GM12878 (cell line): Measurements from ENCODE around the gene TEDC1. TPM values are rescaled to one million over a fixed set of nuclear protein-coding genes. Genes with fewer than 3 reads are reported as not detected.

Source experiments
- ATAC-seq: fragments of 200-7000 bp; cut with Tn5 transposase; 3 replicates; pipeline ENCODE4 v1.9.1; 2020; ENCODE audit warnings: mild to moderate bottlenecking, moderate library complexity
- BruUV-seq: library from RNA; stranded (reverse); fragments of 400-500 nt; replicated peaks from 2 replicates; lab custom pipeline; 2021; lab: Mats Ljungman, UMichigan
- CTCF ChIA-PET: fragments of 300-600 bp; sonication (Branson Sonifier 250); formaldehyde crosslinking; extraction: SDS; loops from one replicate; lab custom pipeline; 2021; ENCODE audit warnings: inconsistent platforms; lab: Yijun Ruan, JAX
- POLR2A ChIA-PET: fragments of 350-600 bp; formaldehyde crosslinking; extraction: SDS; loops from one replicate; lab custom pipeline; 2021; ENCODE audit warnings: inconsistent platforms; lab: Charles Lee
- RAD21 ChIA-PET: fragments of 300-600 bp; sonication (Branson Sonifier 250); formaldehyde crosslinking; loops from one replicate; lab custom pipeline; 2023; ENCODE audit warnings: antibody characterized with exemption; ENCODE audit not compliant: unreplicated experiment; lab: Charles Lee
- SMC1A ChIA-PET: fragments of 300-600 bp; sonication (Branson Sonifier 250); formaldehyde crosslinking; loops from one replicate; lab custom pipeline; 2023; ENCODE audit not compliant: unreplicated experiment, uncharacterized antibody; lab: Charles Lee
- DNase-seq: peaks from one replicate; pipeline ENCODE4 v3.0.0-alpha.2; 2011; ENCODE audit warnings: low read depth, low spot score
- FAIRE-seq: peaks from 3 replicates; lab custom pipeline; 2011; peaks lifted over from hg19 to GRCh38; lab: Jason Lieb, UNC
- H2AFZ ChIP-seq: 2 replicates; pipeline ENCODE4 v1.6.0; 2011; ENCODE audit warnings: low read depth, low read length, control low read depth; ENCODE audit not compliant: control insufficient read depth
- H3K27ac ChIP-seq: 2 replicates; pipeline ENCODE4 v1.5.1; 2011; ENCODE audit warnings: control low read depth; ENCODE audit not compliant: control insufficient read depth, insufficient read depth
- H3K27me3 ChIP-seq, 2 experiments: replicated peaks in 1 of 2; 2 replicates each; pipeline versions ENCODE4 v1.6.0 to v1.6.1; 2011; ENCODE audit warnings: low read length in 1 of 2; ENCODE audit not compliant: control insufficient read depth in 2 of 2, insufficient read depth in 2 of 2
- H3K36me3 ChIP-seq, 2 experiments: 2 replicates each; pipeline ENCODE4 v1.5.1; 2011; ENCODE audit warnings: low read length in 1 of 2; ENCODE audit not compliant: control insufficient read depth in 2 of 2, insufficient read depth in 2 of 2
- H3K4me1 ChIP-seq: 2 replicates; pipeline ENCODE4 v1.6.1; 2011; ENCODE audit warnings: mild to moderate bottlenecking, low read length, moderate library complexity, mixed read lengths; ENCODE audit not compliant: control insufficient read depth, insufficient read depth
- H3K4me2 ChIP-seq: 2 replicates; pipeline ENCODE4 v1.6.0; 2011; ENCODE audit warnings: control low read depth; ENCODE audit not compliant: control insufficient read depth, insufficient read depth
- H3K4me3 ChIP-seq: fragments of 200-600 bp; sonication (generic); 2 replicates; pipeline ENCODE4 v1.5.1; 2016
- H3K79me2 ChIP-seq: 2 replicates; pipeline ENCODE4 v1.6.0; 2011; ENCODE audit warnings: low read length; ENCODE audit not compliant: control insufficient read depth, insufficient read depth
- H3K9ac ChIP-seq: 2 replicates; pipeline ENCODE4 v1.8.0; 2011; ENCODE audit warnings: low read length, control low read depth, mixed read lengths; ENCODE audit not compliant: control insufficient read depth, insufficient read depth
- H3K9me3 ChIP-seq: replicated peaks from 3 replicates; pipeline ENCODE4 v1.5.1; 2011; ENCODE audit warnings: mild to moderate bottlenecking, low read length; ENCODE audit not compliant: control insufficient read depth, insufficient read depth
- H4K20me1 ChIP-seq: 2 replicates; pipeline ENCODE4 v1.6.0; 2011; ENCODE audit not compliant: control insufficient read depth, insufficient read depth
- BCL11A ChIP-seq: IDR thresholded peaks from 2 replicates; pipeline ENCODE4 v1.6.1; 2011; ENCODE audit warnings: low read depth, low read length
- BHLHE40 ChIP-seq, 2 experiments: fragments of 450-650 bp in 1 of 2; IDR thresholded peaks; 2 replicates each; pipeline ENCODE4 v1.6.1; 2011 to 2017; ENCODE audit warnings: low read depth in 2 of 2, borderline replicate concordance in 1 of 2, improper control_type of control experiment in 1 of 2, low read length in 1 of 2, mild to moderate bottlenecking in 1 of 2
- CREB1 ChIP-seq: IDR thresholded peaks from 2 replicates; pipeline ENCODE4 v1.6.1; 2012; ENCODE audit warnings: low read depth, mild to moderate bottlenecking, inconsistent platforms
- ESRRA ChIP-seq: IDR thresholded peaks from 2 replicates; pipeline ENCODE4 v1.6.1; 2012; ENCODE audit warnings: mild to moderate bottlenecking, low read length, improper control_type of control experiment
- IKZF1 ChIP-seq: fragments of 450-650 bp; conservative IDR thresholded peaks from 2 replicates; pipeline ENCODE4 v1.6.1; 2017; ENCODE audit warnings: antibody characterized with exemption, mild to moderate bottlenecking
- TARDBP ChIP-seq: IDR thresholded peaks from 2 replicates; pipeline ENCODE4 v1.6.1; 2016; ENCODE audit warnings: borderline replicate concordance
- ZNF274 ChIP-seq: IDR thresholded peaks from one replicate; pipeline ENCODE4 v1.8.0; 2011; ENCODE audit not compliant: insufficient read length, insufficient read depth
- WGBS: methylation state at CpG from one replicate; pipeline ENCODE4 v1.1.6; 2016; ENCODE audit warnings: low lambda C conversion rate; ENCODE audit not compliant: insufficient replicate concordance, insufficient coverage; ENCODE audit errors: missing lambda C conversion rate; 5-methylcytosine and 5-hydroxymethylcytosine counted together
- in situ Hi-C: fragments of 300-500 bp; cut with MboI; formaldehyde crosslinking; loops from 9 replicates; pipeline ENCODE4 v1.14.3; 2018; ENCODE audit warnings: mixed read lengths
- intact Hi-C: fragments of 100-400 bp; cut with micrococcal nuclease; formaldehyde crosslinking; loops from one replicate; pipeline ENCODE4 v1.14.2; 2022; ENCODE audit not compliant: unreplicated experiment
- polyA plus RNA-seq, 11 experiments: library from polyadenylated mRNA; depleted of rRNA in 4 of 11; unstranded in 6 of 11; stranded (reverse) in 5 of 11; fragments of >200 nt; fragmentation: Nextera tagmentation in 4 of 11; fragmentation: Illumina TruSeq in 1 of 11; extraction: Ambion mirVana in 4 of 11; extraction: Trizol in 1 of 11; gene quantifications; 1 replicate in 1 of 11; 2 replicates in 10 of 11; pipeline versions ENCODE4 v1.2.1 to v1.2.3, GENCODE V29; 2011 to 2016; ENCODE audit warnings: inconsistent platforms in 2 of 11, missing spikeins in 2 of 11, low read depth in 1 of 11
- total RNA-seq, 4 experiments: library from RNA; depleted of rRNA in 3 of 4; stranded (reverse); fragments of >200 nt in 3 of 4; fragmentation: Illumina TruSeq in 1 of 4; extraction: Trizol in 1 of 4; gene quantifications; 2 replicates each; pipeline versions ENCODE4 v1.2.1 to v1.2.3, GENCODE V29; 2013 to 2021
- TF ChIP-seq, protein P1 (sequence below): fragments of 450-650 bp; conservative IDR thresholded peaks from 2 replicates; pipeline ENCODE4 v1.6.1; 2017; ENCODE audit warnings: mild to moderate bottlenecking, moderate library complexity
- TF ChIP-seq, protein P2 (sequence below): IDR thresholded peaks from 2 replicates; pipeline ENCODE4 v1.6.1; 2012; ENCODE audit warnings: low read length, inconsistent platforms
- TF ChIP-seq, protein P3 (sequence below): IDR thresholded peaks from 2 replicates; pipeline ENCODE4 v1.6.1; 2012; ENCODE audit warnings: low read depth, low read length, improper control_type of control experiment
- TF ChIP-seq, protein P4 (sequence below): IDR thresholded peaks from 2 replicates; pipeline ENCODE4 v1.6.1; 2011; ENCODE audit warnings: borderline replicate concordance, low read depth, mild to moderate bottlenecking, moderate library complexity, mixed read lengths, low read length; ENCODE audit not compliant: insufficient read depth; ENCODE audit errors: extremely low read length

TEDC1 gene
- total and polyA plus RNA-seq, 10 of the 15 experiments (the other 5 are each of a cell fraction or from before 2014, with no cell fraction given), result 0.19 to 34.2 (median 14.5) TPM

DNA sequence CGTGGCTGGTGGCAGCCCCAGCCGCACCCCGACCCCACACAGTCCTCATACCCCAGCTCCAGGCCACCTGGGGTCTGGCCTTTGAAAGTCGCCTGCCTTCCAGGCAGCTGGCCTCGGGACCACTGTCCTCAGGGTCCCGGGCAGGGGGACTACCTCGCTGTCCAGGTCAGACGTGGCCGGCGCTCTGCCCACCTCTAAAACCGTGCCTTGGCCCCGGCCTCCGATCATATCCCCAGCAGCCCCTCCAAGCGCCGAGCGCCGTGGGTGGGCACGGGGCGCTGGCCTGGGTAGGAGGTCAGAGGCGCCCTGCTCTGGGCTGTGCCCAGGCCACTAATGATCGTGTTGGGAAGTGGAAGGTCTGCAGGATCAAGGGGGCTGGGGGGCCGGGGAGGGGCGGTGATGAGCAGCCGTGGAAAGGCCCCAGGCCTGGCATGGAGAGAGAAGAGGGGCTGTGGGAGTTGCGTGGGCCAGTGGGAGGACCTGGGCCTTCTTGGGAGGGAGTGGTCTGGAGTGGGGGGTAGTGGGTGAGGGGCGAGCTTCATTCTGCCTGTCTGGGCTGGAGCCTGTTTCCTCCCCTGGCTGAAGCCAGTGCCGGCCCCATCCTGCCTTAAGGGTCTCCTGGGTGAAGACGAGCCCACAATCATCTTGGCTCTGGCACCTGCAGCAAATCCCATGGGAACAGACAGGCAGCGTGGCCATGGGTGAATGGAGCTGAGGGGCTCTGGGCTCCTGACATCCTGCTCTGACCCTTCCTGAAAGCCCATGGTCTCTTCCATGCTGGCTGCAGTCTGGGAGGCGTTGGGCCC, 40.2 kb downstream of the TEDC1 start (continued):
- TF ChIP-seq, protein P1, sequence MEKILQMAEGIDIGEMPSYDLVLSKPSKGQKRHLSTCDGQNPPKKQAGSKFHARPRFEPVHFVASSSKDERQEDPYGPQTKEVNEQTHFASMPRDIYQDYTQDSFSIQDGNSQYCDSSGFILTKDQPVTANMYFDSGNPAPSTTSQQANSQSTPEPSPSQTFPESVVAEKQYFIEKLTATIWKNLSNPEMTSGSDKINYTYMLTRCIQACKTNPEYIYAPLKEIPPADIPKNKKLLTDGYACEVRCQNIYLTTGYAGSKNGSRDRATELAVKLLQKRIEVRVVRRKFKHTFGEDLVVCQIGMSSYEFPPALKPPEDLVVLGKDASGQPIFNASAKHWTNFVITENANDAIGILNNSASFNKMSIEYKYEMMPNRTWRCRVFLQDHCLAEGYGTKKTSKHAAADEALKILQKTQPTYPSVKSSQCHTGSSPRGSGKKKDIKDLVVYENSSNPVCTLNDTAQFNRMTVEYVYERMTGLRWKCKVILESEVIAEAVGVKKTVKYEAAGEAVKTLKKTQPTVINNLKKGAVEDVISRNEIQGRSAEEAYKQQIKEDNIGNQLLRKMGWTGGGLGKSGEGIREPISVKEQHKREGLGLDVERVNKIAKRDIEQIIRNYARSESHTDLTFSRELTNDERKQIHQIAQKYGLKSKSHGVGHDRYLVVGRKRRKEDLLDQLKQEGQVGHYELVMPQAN, result no peak
- no peak for TF ChIP-seq ESRRA
- no peak for TF ChIP-seq TARDBP

DNA sequence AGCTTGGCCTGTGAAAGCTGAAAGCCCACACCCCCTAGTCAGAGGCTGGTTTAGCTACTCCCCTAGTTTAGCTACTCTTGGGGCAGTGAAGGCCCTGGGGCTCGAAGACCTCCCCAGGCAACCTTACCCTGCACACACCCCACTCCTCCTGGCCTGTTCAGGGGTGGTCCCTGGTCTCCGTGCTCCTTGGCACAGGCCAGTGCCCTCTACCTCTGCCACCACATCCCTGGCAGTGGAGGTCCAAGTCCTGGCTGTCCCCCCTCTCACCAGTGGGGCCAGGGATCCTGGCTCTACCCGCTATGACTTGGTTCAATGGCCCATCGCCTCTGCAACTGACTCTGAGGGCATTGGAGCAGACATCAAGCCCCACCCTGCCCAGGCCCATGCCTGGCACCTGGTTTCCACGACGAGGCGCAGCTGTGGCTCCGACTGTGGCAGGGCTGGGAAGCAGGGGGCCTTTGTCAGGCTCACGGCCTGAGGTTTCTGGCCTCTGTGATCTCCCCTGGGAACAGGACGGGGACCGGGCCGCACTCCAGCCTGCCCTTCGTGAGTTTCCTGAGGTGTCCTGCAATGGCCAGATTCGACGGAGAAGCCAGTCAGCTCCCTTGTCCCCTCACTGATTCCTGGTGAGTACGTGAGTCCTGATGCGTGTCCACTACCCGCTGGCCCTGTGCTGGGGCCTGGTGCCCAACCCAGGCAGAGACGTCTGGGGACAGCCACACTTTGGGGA, 41.0 kb downstream of the TEDC1 start:
- FAIRE-seq, result no peak
- Histone ChIP-seq H3K9me3 (no peaks in the 10 kb centered on the region), H3K4me2 (0 out of 2 replicates have a peak overlapping the region, but pooled peaks have one; percentile 20), H3K36me3 (no peaks in the 10 kb centered on the region), H3K27me3 (peaks cover 5 to 7% of the 10 kb centered on the region in 2 experiments; a peak in 3 of 4 replicates), H3K79me2 (no peaks in the 10 kb centered on the region), H2AFZ (no peak overlapping the region), H3K4me3 (no peak overlapping the region), H3K9ac (no peak overlapping the region), H4K20me1 (no peaks in the 10 kb centered on the region), H3K4me1 (peaks cover 4% of the 10 kb centered on the region), H3K27ac (no peak overlapping the region)
- TF ChIP-seq IKZF1 (no peak), ESRRA (no peak), BCL11A (no peak), CREB1 (no peak), ZNF274 (no peak), BHLHE40 (IDR thresholded peaks at IDR 0.05; ENCODE audit: borderline replicate concordance in 1 of 2, low read depth in 2 of 2, low read length in 1 of 2) (no peak)
- TF ChIP-seq, protein P2, sequence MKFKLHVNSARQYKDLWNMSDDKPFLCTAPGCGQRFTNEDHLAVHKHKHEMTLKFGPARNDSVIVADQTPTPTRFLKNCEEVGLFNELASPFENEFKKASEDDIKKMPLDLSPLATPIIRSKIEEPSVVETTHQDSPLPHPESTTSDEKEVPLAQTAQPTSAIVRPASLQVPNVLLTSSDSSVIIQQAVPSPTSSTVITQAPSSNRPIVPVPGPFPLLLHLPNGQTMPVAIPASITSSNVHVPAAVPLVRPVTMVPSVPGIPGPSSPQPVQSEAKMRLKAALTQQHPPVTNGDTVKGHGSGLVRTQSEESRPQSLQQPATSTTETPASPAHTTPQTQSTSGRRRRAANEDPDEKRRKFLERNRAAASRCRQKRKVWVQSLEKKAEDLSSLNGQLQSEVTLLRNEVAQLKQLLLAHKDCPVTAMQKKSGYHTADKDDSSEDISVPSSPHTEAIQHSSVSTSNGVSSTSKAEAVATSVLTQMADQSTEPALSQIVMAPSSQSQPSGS, result no peak
- TF ChIP-seq, protein P3, sequence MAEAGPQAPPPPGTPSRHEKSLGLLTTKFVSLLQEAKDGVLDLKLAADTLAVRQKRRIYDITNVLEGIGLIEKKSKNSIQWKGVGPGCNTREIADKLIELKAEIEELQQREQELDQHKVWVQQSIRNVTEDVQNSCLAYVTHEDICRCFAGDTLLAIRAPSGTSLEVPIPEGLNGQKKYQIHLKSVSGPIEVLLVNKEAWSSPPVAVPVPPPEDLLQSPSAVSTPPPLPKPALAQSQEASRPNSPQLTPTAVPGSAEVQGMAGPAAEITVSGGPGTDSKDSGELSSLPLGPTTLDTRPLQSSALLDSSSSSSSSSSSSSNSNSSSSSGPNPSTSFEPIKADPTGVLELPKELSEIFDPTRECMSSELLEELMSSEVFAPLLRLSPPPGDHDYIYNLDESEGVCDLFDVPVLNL, result no peak
- TF ChIP-seq, protein P4, sequence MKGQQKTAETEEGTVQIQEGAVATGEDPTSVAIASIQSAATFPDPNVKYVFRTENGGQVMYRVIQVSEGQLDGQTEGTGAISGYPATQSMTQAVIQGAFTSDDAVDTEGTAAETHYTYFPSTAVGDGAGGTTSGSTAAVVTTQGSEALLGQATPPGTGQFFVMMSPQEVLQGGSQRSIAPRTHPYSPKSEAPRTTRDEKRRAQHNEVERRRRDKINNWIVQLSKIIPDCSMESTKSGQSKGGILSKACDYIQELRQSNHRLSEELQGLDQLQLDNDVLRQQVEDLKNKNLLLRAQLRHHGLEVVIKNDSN, result no peak
- ChIA-PET SMC1A (interaction anchor here (1.4 kb wide), 1 partner anchor 161 kb away, joined by 6 read pairs; no protein-coding TSS in a partner anchor), RAD21 (interaction anchor here (1.0 to 1.5 kb wide), 3 partner anchors 16 to 841 kb away, joined by 3 read pairs; no protein-coding TSS in a partner anchor), POLR2A (interaction anchor here (0.6 kb wide), 1 partner anchor 511 kb away, joined by 3 read pairs; the partner anchor contains the start of gene CDCA4), CTCF (interaction anchor here (0.7 to 3.0 kb wide), 6 partner anchors 12 to 253 kb away, joined by 3 to 17 read pairs (median 5); no protein-coding TSS in a partner anchor)
- in situ Hi-C loops (loop anchor here (10.0 kb wide), 2 partner anchors 473 to 633 kb away; no protein-coding TSS in a partner anchor), intact Hi-C loops (loop anchor here (2.0 to 10.0 kb wide), 3 partner anchors 161 to 883 kb away; no protein-coding TSS in a partner anchor)
- WGBS, result 43% methylated on average over 19 of the region's 19 CpGs
- DNase-seq, result no peak
- no peak for ATAC-seq
- no TSS peak for BruUV-seq
